NCI-H187 (cell line): ENCODE data around the gene MRPL41.
A peak's percentile ranks its signal among the peaks of the same experiment; 100 is the strongest.
"Not testable (repeated sequence)": the region's sequence is repeated elsewhere in the genome, so short reads cannot be mapped to it uniquely, and the experiment has no call there.

ENCODE experiments used
- DNase-seq, 2 experiments: peaks; one replicate each; lab custom pipeline; 2025; lab: John Stamatoyannopoulos, UW

Gene MRPL41

DNA sequence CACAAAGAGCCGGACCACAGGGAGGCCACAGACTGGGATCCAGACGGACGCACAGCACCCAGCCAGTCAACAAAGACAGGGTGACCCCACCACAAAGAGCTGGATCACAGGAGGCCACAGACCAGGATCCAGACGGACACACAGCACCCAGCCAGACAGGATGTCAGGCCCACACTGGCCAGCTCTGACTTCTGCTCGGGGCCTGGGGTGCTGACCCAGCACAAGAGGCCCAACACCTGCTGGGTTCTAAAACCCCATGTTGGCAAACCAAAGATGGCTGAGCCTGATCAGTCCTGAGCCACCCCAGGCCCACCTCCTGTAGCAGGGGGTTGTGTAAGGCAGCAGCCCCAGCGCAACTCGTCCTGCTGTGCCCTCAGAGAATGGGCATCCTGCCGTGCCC lies 32.3 kb downstream of the MRPL41 start:
- DNase-seq: no peak

DNA sequence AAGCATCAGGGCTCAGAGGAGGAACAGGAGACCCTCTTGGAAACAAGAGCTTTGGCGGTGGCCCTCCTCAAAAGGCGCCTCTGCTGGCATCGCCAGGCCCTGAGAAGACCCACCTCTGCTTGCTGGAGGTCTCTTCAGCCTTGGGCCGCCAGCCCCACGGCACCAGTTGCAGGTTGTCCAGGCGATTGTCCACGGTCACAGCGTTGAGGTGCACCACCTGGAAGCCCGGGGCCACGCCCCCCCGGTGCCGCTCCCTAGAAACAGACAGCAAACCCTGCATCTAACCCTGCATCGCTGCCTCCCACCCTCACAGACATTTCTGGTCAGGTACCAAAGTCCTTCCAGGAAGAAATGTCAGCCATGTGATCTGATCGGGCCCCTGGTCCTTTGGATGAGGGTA lies 35.2 kb downstream of the MRPL41 start:
- no peak for DNase-seq

DNA sequence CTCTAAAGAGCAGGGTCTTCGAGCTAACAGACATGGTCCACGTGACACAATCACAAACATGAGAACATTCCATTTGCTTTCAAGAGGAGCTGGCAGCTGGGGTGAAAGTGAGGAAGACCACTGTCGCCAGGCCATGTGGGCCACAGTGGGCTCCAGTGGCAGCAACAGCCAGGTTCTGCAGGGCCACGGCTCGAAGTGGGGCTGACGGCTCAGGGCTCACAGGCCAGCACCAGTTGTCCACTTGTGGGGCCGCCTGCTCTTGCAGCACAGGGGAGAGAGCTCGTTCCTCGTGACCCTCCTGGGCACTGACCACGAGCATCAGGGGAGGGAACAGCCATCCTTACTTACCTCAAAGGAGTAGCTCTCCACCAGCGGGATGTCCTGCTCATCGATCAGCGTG lies 36.6 kb downstream of the MRPL41 start:
- no peak for DNase-seq

DNA sequence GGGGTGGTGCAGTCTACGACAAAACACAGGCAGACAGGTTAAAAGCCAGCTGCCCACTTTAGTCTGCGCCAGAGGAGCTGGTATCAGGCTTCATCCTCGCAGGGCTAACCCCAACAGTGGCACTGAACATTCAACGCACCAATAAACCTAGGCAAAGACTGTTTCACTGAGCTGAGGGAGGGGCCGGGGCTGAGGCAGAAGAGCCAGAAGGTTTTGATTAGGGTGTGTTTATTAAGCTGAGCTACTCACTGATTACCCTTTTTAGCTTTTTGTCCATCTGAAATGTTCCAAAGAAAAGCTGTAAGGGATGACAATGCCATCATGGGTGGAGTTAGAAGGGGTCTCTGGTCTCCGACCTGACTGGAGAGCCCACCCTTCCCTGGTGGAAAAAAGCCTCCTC lies 37.2 kb downstream of the MRPL41 start:
- DNase-seq: no peak

DNA sequence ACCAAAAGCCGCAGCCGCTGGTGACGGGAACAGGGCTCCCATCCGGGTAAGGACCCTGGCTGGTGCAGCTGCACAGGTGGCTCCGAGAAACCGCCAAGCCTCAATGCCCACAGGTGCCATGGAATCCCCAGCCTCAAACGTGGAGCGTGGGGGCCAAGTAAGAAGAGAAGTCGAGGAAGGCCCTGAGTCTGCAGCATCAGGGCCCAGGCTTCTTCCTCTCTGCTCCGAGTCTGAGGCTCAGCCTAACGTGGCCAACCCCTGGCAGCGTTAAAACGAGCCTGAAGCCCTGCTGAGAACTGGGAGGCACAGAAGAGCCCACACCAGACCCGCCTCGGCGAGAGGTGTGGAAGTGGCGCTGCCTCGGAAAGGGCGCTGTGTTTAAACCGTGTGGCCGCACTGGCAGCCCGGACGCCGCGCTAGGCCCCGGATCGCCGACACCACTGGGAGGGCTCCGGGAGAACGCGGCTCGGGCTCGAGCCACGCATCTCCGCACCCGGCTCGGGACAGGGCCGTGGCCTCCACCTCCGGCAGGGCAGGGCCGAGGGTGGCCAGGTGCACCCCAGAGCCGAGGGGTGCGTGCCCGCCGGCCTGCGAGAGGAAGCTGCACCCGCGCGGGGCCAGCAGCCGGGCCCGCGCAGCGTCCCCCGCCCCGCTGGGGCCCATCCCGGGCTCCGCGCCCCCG lies 37.9 kb downstream of the MRPL41 start:
- DNase-seq: no peak

DNA sequence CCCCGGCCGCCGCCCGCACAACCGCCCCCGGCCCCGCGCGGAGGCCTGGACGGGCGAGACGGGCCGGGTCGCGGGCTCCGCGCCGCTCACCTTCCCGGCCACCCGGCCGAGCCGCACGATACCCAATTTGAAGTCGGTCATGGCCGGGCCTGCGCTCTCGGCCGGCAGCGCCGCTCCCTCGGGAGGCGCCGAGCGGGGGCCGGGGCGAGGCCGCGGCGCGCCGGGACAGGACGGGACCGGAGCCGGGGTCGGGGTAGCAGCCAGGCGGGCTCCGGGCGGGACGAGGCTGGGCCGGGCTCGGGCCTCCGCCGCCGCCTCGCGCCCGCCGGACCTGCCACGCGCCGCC lies 38.4 kb downstream of the MRPL41 start:
- DNase-seq: no peak

DNA sequence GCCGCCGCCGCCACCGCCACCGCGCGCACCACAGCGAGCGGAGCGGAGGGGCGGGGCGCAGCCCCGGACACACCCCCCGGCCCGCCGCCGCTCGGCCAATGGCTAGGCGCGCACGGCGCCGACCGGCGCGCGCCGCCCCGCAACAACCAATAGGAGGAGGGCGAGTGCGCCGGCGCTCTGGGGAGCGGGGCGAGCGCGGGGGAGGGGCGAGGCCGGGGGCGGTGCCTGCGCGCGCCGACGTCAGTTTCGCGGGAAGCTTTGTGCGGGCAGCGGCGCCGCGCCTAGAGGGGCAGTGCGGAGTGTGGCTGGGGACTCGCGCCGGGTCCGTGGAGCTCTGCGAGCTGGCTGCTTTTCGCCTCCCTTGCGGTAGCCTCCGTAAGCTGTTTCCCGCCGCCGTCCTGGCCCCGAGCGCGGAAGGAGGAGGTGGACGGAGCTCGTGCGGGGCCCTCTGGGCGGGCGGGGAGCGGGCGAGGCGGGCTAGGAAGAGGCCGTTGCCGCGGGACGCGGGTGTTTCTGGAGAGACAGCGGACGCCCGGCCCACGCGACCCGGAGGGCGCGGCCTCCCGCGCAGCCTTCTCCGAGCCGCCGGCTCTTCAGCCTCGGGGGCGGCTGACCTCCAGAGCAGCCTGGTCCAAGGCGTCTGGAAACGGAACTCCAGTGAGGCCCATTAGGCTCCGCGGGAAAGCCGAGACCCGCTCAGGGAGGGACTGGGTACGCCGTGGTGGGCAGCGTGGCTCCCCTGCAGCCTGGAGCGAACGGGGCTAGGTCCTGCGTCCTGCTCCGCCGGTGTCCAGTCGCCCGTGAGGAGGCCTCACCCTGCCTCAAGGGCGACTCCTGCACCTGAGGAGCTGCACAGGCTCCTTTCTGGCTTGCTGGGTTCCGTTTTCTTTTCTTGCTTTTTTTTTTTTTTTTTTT lies 39.0 kb downstream of the MRPL41 start, which contains the start of gene ZMYND19:
Gene ZMYND19, minus strand, starts transcription at position 44 of the 915 bp plus-strand sequence. CDS start 249 bp downstream, outside the sequence.
- peak; percentile 36 to 57 for DNase-seq

DNA sequence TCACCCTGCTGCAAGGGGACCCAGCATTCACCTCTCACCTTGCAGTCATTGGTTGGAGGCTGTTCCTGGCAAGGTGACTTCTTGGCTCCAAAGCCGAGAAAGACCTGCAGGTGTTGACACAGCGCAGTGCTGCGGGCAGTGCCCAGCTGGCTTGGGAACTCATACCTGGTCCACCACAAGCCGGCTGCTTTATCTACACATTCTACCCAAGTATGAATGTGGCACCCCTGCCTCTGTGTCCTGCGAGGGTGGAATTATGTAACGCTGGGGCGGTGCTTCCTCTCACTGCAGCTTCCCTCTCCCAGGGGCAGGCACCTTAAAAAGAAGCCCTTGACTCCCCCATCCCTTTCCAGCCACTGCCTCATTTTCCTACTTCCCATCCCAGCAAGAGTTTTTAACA lies 41.1 kb downstream of the MRPL41 start:
- DNase-seq: no peak

DNA sequence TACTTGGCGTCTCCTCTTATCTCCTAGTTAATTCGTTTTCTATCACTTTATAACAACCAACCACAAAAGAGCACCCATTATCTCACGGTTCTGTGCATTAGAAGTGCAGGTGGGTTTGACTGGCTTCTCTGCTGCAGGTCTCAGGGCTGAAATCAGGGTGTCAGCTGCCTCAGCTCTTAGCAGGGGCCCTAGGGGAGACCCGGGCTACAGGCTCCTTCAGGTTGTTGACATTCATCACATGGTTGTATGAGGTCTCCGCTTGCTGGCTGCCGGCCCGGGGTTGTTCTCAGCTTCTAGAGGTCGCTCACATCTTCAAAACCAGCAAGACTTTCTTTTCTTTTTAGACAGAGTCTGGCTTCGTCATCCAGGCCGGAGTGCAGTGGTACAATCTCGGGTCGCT lies 41.5 kb downstream of the MRPL41 start:
- no peak for DNase-seq

DNA sequence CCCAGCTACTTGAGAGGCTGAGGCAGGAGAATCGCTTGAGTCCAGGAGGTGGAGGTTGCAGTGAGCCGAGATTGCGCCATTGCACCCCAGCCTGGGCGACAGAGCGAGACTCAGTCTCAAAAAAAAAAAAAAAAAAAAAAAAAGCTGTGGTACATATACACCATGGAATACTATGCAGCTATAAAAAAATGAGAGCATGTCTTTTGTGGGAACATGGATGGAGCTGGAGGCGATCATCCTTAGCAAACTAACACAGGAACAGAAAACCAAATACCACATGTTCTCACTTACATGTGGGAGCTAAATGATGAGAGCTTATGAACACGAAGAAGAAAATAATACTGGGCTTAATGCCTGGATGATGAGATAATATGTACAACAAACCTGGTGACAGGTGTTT lies 44.9 kb downstream of the MRPL41 start:
- not testable (repeated sequence) for DNase-seq

DNA sequence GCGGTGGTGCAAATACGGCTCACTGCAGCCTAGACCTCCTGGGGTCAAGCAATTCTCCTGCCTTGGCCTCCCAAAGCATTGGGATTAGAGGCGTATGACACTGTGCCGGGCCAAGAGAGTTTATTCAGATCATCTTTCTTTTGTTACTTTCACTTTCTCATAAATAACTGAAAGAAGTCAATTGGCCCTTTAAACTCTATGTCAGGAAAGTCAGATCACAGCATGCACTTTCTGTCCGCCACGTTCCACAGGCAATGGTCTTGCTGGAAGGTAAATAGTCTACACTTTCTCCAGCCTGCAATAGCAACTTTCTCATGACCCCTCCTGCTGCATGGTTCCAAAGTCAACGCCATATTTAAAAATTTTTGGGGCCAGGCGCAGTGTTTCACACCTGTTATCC lies 47.3 kb downstream of the MRPL41 start:
- DNase-seq: no peak
